Dermis blood vessel endothelial cell (primary cell): ENCODE measurements around the gene RPL35A. TPM values are rescaled to one million over a fixed set of nuclear protein-coding genes. Genes with fewer than 3 reads are reported as not detected.
A peak's percentile ranks its signal among the peaks of the same experiment; 100 is the strongest.
"Not testable (repeated sequence)": the region's sequence is repeated elsewhere in the genome, so short reads cannot be mapped to it uniquely, and the experiment has no call there.

ENCODE experiments used
- DNase-seq: peaks from one replicate; pipeline ENCODE4 v3.0.0; 2010
- total RNA-seq: library from RNA; depleted of rRNA; stranded (reverse); fragments of >200 nt; gene quantifications from 2 replicates; pipeline ENCODE4 v1.2.3, GENCODE V29; 2014

Gene RPL35A
- total RNA-seq, 1 donor from 2014 or later = 678 TPM

DNA sequence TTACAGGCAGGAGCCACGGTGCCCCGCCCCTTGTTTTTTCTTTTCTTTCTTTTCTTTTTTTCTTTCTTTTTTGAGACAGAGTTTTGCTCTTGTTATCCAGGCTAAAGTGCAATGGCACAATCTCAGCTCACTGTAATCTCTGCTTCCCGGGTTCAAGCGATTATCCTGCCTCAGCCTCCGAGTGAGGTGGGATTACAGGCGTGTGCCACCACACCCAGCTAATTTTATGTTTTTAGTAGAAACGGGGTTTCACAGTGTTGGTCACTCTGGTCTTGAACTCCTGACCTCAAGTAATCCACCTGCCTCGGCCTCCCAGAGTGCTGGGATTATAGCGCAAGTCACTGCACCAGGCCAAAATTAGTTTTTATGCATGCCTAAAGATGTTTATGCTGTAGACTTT lies 2.5 kb downstream of the RPL35A start:
- DNase-seq = no peak

- peak; percentile 50 for DNase-seq
These were observed 3.3 kb downstream of the RPL35A start for GRCh38 chr3:197953325-197953724.

GRCh38 chr3:197953881-197954280 lies 3.9 kb downstream of the RPL35A start:
- peak; percentile 76 for DNase-seq

GRCh38 chr3:197955892-197956477 lies 6.0 kb downstream of the RPL35A start:
- DNase-seq = no peak

GRCh38 chr3:197956626-197956988 lies 6.6 kb downstream of the RPL35A start:
- no peak for DNase-seq

- DNase-seq = no peak
These were observed 7.8 kb downstream of the RPL35A start for GRCh38 chr3:197957790-197958133.

- DNase-seq = no peak
These were observed 8.4 kb downstream of the RPL35A start for GRCh38 chr3:197958346-197958745.

DNA sequence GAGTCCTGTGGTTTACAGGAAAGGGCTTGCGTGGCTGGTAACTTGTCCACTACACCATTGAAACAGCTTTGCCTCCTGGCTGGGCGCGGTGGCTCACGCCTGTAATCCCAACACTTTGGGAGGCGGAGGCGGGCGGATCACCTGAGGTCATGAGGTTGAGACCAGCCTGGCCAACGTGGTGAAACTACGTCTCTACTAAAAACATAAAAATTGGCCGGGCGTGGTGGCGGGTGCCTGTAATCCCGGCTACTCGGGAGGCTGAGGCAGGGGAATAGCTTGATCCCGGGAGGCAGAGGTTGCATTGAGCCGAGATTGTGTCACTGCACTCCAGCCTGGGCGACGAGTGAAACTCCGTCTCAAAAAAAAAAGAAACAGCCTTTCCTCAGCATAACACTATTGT lies 8.9 kb downstream of the RPL35A start:
- DNase-seq = not testable (repeated sequence)

DNA sequence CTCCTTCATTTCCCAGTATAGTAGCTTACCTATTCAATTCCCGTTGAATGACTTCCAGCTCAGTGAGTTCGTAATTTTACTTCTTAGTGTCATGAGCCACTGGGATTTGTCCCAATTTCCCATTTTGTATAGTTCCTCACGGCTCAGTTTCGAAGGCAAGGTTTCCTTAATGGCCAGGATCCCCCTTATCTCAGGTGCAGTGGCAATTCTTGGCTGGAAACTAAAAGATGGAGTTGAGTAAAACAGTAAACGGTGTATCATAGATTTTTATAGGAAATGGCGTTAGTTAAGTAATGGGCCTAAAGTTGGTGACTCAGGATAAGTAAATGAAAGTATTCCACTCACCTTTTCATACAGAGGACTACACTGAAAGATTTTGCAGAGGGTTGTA lies 9.5 kb downstream of the RPL35A start:
- DNase-seq = no peak

DNA sequence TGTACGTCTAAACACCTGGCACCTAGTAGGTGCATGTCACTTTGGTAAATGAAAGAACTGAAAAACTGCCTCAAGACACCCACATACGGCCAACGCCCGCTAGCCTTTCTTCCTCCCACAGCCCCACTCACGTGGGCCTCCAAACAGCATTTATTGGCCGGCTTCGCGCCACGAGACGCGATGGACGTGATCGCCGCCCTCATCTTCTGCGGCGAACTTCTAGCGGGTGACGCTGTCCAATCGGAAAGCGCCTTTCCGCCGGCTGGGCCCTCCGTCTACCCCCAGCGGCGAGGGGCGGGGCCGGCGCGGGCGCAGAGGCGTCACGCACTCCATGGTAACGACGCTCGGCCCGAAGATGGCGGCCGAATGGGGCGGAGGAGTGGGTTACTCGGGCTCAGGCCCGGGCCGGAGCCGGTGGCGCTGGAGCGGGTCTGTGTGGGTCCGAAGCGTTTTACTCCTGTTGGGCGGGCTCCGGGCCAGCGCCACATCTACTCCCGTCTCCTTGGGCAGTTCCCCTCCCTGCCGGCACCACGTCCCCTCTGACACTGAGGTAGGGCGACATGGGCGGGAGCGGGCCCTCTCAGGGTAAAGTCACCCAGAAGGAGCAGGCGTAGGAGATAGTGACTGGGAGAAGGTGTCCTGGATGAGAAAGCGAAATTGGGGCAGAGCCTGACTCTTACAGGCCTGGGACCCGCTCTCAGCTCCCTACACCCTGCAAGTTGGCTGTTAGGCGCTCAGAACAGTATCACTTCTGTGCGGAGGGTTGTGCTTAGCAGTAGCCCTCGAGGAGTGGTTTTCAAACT lies 10.1 kb downstream of the RPL35A start, which contains the start of gene LMLN:
Gene LMLN (plus strand): TSS at position 327 of the 803 bp plus-strand sequence. CDS start 29 bp downstream, at position 356.
- peak; percentile 98 for DNase-seq

- no peak for DNase-seq
These were observed 10.9 kb downstream of the RPL35A start for GRCh38 chr3:197960694-197961581.

GRCh38 chr3:197961582-197961945 lies 11.6 kb downstream of the RPL35A start:
- no peak for DNase-seq

DNA sequence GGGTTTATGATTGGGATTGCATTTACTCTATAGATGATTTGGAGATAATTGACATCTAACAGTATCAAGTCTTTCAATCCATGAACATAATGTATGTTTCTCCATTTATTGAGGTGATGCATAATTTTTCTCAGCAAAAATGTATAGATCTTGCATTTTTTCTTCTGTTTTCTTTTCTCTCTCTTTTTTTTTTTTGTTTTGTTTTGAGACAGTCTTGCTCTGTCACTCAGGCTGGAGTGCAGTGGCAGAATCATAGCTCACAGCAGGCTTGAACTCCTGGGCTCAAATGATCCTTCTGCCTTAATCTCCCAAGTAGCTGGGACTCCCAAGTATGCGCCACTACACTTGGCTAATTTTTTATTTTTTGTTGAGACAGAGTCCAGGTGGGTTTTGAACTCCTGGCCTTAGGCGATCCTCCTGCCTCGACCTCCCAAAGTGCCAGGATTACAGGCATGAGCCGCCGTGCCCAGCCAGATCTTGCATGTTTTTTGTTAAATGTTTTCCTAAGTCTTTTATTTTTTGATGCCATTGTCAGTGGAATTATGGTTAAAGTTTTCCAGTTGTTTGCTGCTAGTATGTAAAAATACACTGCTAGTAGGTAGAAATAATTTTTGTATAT lies 13.1 kb downstream of the RPL35A start:
- DNase-seq = no peak

GRCh38 chr3:197967337-197967989 lies 17.5 kb downstream of the RPL35A start:
- DNase-seq = not testable (repeated sequence)

- peak; percentile 13 for DNase-seq
These were observed 20.6 kb downstream of the RPL35A start for GRCh38 chr3:197970588-197970987.

- no peak for DNase-seq
These were observed 24.0 kb downstream of the RPL35A start for GRCh38 chr3:197974016-197974415.

DNA sequence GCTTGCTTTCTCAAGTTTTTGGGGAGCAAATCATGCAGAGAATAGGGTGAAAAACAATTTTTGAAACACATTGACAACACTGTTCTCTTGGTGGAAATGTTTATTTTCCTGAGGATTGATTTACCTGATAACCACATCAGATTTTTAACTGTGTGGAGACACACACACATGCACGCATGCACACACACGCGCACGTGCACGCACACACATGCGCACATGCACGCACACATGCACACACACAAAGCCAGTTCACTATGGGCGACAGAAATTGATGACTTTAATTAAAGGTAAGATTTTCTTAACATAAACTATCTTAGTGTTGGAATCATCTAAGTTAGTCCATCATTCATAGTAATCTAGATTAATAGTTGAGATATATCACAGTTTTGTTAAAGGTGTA lies 25.3 kb downstream of the RPL35A start:
- no peak for DNase-seq

GRCh38 chr3:197983076-197983475 lies 33.1 kb downstream of the RPL35A start:
- no peak for DNase-seq

DNA sequence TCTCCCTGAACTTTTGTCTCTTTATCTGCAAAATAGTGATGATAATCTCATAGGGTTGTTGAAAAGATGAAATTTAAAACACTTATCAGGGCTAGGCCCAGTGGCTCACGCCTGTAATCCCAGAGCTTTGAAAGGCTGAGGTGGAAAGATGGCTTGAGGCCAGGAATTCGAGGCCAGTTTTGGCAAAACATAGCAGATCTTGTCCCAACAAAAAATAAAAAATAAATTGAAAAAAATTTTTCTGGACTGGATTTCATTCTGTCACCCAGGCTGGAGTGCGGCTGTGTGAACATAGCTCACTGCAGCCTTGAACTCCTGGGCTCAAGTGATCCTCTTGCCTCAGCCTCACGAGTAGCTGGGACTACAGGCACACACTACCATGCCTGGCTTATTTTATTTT lies 39.7 kb downstream of the RPL35A start:
- no peak for DNase-seq

DNA sequence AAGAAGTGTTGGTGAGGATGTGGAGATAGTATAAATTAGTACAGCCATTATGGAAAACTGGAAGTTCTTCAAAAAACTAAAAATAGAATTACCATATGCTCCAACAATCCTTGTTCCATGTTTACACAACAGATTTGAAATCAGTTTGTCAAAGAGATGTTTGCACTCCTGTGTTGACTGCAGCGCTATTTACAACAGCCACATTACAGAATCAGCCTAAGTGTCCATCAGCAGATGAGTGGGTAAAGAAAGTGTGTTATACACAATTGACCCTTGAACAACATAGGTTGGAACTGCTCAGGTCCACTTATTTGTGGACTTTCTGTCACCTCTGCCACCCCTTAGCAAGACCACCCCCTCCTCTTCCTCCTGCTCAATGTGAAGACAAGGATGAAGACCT lies 44.7 kb downstream of the RPL35A start:
- no peak for DNase-seq

DNA sequence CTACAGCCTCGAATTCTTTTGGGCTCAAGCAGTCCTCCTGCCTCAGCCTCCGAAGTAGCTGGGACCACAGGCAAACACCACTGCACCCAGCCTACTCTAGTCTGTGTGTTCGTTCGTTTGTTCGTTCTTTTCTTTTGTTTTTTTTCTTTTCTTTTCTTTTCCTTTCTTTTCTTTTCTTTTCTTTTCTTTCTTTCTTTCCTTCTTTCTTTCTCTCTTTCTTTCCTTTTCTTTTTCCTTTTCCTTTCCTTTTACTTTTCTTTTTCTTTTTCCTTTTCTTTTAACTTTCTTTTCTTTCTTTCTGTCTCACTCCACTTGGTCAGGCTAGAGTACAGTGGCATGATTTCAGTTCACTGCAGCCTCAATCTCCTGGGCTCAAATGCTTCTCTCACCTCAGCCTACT lies 46.9 kb downstream of the RPL35A start:
- no peak for DNase-seq

- DNase-seq = no peak
These were observed 47.9 kb downstream of the RPL35A start for GRCh38 chr3:197997936-197998335.
